Mesenchymal stem cell (in vitro differentiated cells and primary cell): ENCODE results near the gene MTCL1.

Experiments
- DNase-seq: peaks from one replicate; pipeline ENCODE4 v3.0.0-alpha.2; 2013
- H2AFZ ChIP-seq: one replicate; pipeline ENCODE4 v1.6.1; 2013; ENCODE audit warnings: low read depth, mild to moderate bottlenecking, control low read depth, inconsistent platforms, low read length, moderate library complexity
- H2AK5ac ChIP-seq: 2 replicates; pipeline ENCODE4 v1.6.1; 2013; ENCODE audit warnings: low read length, moderate library complexity, mild to moderate bottlenecking, inconsistent platforms; ENCODE audit not compliant: severe bottlenecking
- H2BK120ac ChIP-seq: one replicate; pipeline ENCODE4 v1.6.1; 2013; ENCODE audit warnings: low read depth, mild to moderate bottlenecking, inconsistent platforms, low read length, moderate library complexity
- H2BK12ac ChIP-seq, 2 experiments: one replicate each; pipeline ENCODE4 v1.6.1; 2013; ENCODE audit warnings: inconsistent platforms in 2 of 2, low read length in 2 of 2, mild to moderate bottlenecking in 2 of 2, moderate library complexity in 2 of 2, control low read depth in 1 of 2
- H2BK15ac ChIP-seq: one replicate; pipeline ENCODE4 v1.6.1; 2013; ENCODE audit warnings: mild to moderate bottlenecking, low read depth, inconsistent platforms; ENCODE audit not compliant: poor library complexity, severe bottlenecking
- H2BK5ac ChIP-seq: 2 replicates; pipeline ENCODE4 v1.6.1; 2013; ENCODE audit warnings: low read depth, mild to moderate bottlenecking, low read length, control low read depth, inconsistent platforms; ENCODE audit not compliant: poor library complexity, severe bottlenecking
- H3K14ac ChIP-seq, 2 experiments: one replicate each; pipeline ENCODE4 v1.6.1; 2013; ENCODE audit warnings: inconsistent platforms in 2 of 2, low read length in 2 of 2, control low read depth in 1 of 2, mild to moderate bottlenecking in 1 of 2, moderate library complexity in 1 of 2
- H3K18ac ChIP-seq, 2 experiments: one replicate each; pipeline ENCODE4 v1.6.1; 2013; ENCODE audit warnings: inconsistent platforms in 2 of 2, low read length in 2 of 2, control low read depth in 1 of 2, low read depth in 1 of 2, mild to moderate bottlenecking in 1 of 2
- H3K23ac ChIP-seq, 2 experiments: one replicate each; pipeline ENCODE4 v1.6.1; 2013; ENCODE audit warnings: inconsistent platforms in 2 of 2, low read length in 2 of 2, mild to moderate bottlenecking in 2 of 2, moderate library complexity in 2 of 2, control low read depth in 1 of 2
- H3K27ac ChIP-seq: 2 replicates; pipeline ENCODE4 v1.5.1; 2013; ENCODE audit warnings: mild to moderate bottlenecking, moderate library complexity, low read length, control low read depth, inconsistent platforms; ENCODE audit not compliant: poor library complexity, severe bottlenecking
- H3K27me3 ChIP-seq, 2 experiments: 2 replicates each; pipeline versions ENCODE4 v1.6.1 to v1.7.0; 2013; ENCODE audit warnings: low read length in 2 of 2, mild to moderate bottlenecking in 2 of 2, moderate library complexity in 2 of 2, control low read depth in 1 of 2, inconsistent platforms in 1 of 2; ENCODE audit not compliant: control insufficient read depth in 1 of 2, insufficient read depth in 1 of 2
- H3K36me3 ChIP-seq, 2 experiments: 2 replicates each; pipeline versions ENCODE4 v1.6.1 to v1.7.0; 2013; ENCODE audit warnings: low read length in 2 of 2, control low read depth in 1 of 2, inconsistent platforms in 1 of 2, low read depth in 1 of 2, mild to moderate bottlenecking in 1 of 2; ENCODE audit not compliant: insufficient read depth in 2 of 2, control insufficient read depth in 1 of 2
- H3K4ac ChIP-seq, 2 experiments: one replicate each; pipeline ENCODE4 v1.6.1; 2013; ENCODE audit warnings: inconsistent platforms in 2 of 2, low read length in 2 of 2, mild to moderate bottlenecking in 2 of 2, moderate library complexity in 2 of 2, control low read depth in 1 of 2, low read depth in 1 of 2
- H3K4me1 ChIP-seq: 2 replicates; pipeline ENCODE4 v1.6.1; 2013; ENCODE audit warnings: low read depth, low read length, control low read depth; ENCODE audit not compliant: control insufficient read depth, insufficient read depth
- H3K4me2 ChIP-seq: 2 replicates; pipeline ENCODE4 v1.6.1; 2013; ENCODE audit warnings: low read length, mild to moderate bottlenecking, inconsistent platforms; ENCODE audit not compliant: poor library complexity, severe bottlenecking
- H3K4me3 ChIP-seq, 2 experiments: 2 replicates each; pipeline versions ENCODE4 v1.5.1 to v1.7.0; 2013; ENCODE audit warnings: low read length in 2 of 2, mild to moderate bottlenecking in 2 of 2, control low read depth in 1 of 2, low read depth in 1 of 2; ENCODE audit not compliant: insufficient read depth in 1 of 2
- H3K79me1 ChIP-seq: replicated peaks from 2 replicates; pipeline ENCODE4 v1.6.1; 2013; ENCODE audit warnings: mild to moderate bottlenecking, control low read depth, low read length, inconsistent platforms; ENCODE audit not compliant: poor library complexity, severe bottlenecking
- H3K9ac ChIP-seq: 2 replicates; pipeline ENCODE4 v1.7.0; 2013; ENCODE audit warnings: mild to moderate bottlenecking, low read length, moderate library complexity
- H3K9me3 ChIP-seq: 2 replicates; pipeline ENCODE4 v1.7.0; 2013; ENCODE audit warnings: mild to moderate bottlenecking, low read length; ENCODE audit not compliant: control insufficient read depth
- H4K8ac ChIP-seq: one replicate; pipeline ENCODE4 v1.6.1; 2013; ENCODE audit warnings: inconsistent platforms, mild to moderate bottlenecking, low read length, moderate library complexity
- H4K91ac ChIP-seq: one replicate; pipeline ENCODE4 v1.6.1; 2013; ENCODE audit warnings: mild to moderate bottlenecking, low read length, inconsistent platforms
- WGBS: methylation state at CpG from one replicate; pipeline ENCODE4 v1.1.7; 2013; ENCODE audit warnings: mixed read lengths; 5-methylcytosine and 5-hydroxymethylcytosine counted together

The MTCL1 gene

GRCh38 chr18:8762968-8763367 is 57.6 kb downstream of the MTCL1 start:
- no peak overlapping the region for H3K4me3 ChIP-seq
- 90% methylated on average over 4 of the region's 5 CpGs for WGBS
- no peak overlapping the region for H3K27ac ChIP-seq
- no peak overlapping the region for H2AK5ac ChIP-seq
- H3K9me3 ChIP-seq: no peaks in the 10 kb centered on the region
- H3K36me3 ChIP-seq: peaks cover 41 to 79% of the 10 kb centered on the region in 2 experiments
- H2BK5ac ChIP-seq: no peak overlapping the region
- H2BK12ac ChIP-seq: no peak overlapping the region
- H2BK15ac ChIP-seq: no peak overlapping the region
- no peak for DNase-seq
- H3K4me2 ChIP-seq: no peak overlapping the region
- no peak overlapping the region for H3K18ac ChIP-seq
- H3K79me1 ChIP-seq: peaks cover 3% of the 10 kb centered on the region
- H3K27me3 ChIP-seq: no peaks in the 10 kb centered on the region
- H3K9ac ChIP-seq: no peak overlapping the region
- H2BK120ac ChIP-seq: no peak overlapping the region
- H2AFZ ChIP-seq: no peak overlapping the region
- H3K4me1 ChIP-seq: peaks cover 22% of the 10 kb centered on the region
- H3K4ac ChIP-seq: no peak overlapping the region
- no peak overlapping the region for H3K23ac ChIP-seq
- H4K91ac ChIP-seq: no peak overlapping the region
- H4K8ac ChIP-seq: no peak overlapping the region
- no peak overlapping the region for H3K14ac ChIP-seq

- H3K9ac ChIP-seq: no peak overlapping the region
These were observed 58.3 kb downstream of the MTCL1 start for GRCh38 chr18:8763611-8764010.

GRCh38 chr18:8765783-8766463 is 60.6 kb downstream of the MTCL1 start:
- H3K14ac ChIP-seq: no peak overlapping the region
- peak; percentile 88 for DNase-seq

More at GRCh38 chr18:8763611-8764010, 58.3 kb downstream of the MTCL1 start:
- no peak overlapping the region for H4K8ac ChIP-seq
- no peak overlapping the region for H2AFZ ChIP-seq
- whole genome bisulfite sequencing: 71% methylated on average over 1 of the region's 2 CpGs
- H3K14ac ChIP-seq: no peak overlapping the region
- H3K36me3 ChIP-seq: peaks cover 41 to 78% of the 10 kb centered on the region in 2 experiments
- H3K79me1 ChIP-seq: peaks cover 3% of the 10 kb centered on the region
- no peak overlapping the region for H2BK120ac ChIP-seq
- no peak overlapping the region for H3K23ac ChIP-seq
- no peak overlapping the region for H3K18ac ChIP-seq
- DNase-seq: peak; percentile 50
- no peak overlapping the region for H3K27ac ChIP-seq
- no peak overlapping the region for H2BK5ac ChIP-seq
- H3K4me1 ChIP-seq: peaks cover 22% of the 10 kb centered on the region
- no peak overlapping the region for H2AK5ac ChIP-seq
- no peak overlapping the region for H2BK12ac ChIP-seq
- no peak overlapping the region for H2BK15ac ChIP-seq
- no peak overlapping the region for H4K91ac ChIP-seq
- H3K4ac ChIP-seq: no peak overlapping the region
- no peak overlapping the region for H3K4me3 ChIP-seq
- no peak overlapping the region for H3K4me2 ChIP-seq
- no peaks in the 10 kb centered on the region for H3K9me3 ChIP-seq
- H3K27me3 ChIP-seq: no peaks in the 10 kb centered on the region

GRCh38 chr18:8766559-8767293 is 61.4 kb downstream of the MTCL1 start:
- Histone ChIP-seq H3K9me3 (no peaks in the 10 kb centered on the region), H4K91ac (no peak overlapping the region), H2AFZ (no peak overlapping the region), H3K4me2 (no peak overlapping the region), H2BK120ac (no peak overlapping the region), H2BK5ac (no peak overlapping the region), H3K9ac (peak overlapping the region; percentile 10), H3K18ac (peak overlapping the region; percentile 49 to 67), H3K4me3 (no peak overlapping the region), H3K4me1 (peaks cover 19% of the 10 kb centered on the region), H3K14ac (peak overlapping the region; percentile 28 to 49), H3K36me3 (peaks cover 40 to 67% of the 10 kb centered on the region in 2 experiments), H3K23ac (no peak overlapping the region), H2BK12ac (peak overlapping the region; percentile 54 to 86), H3K4ac (peak overlapping the region; percentile 14 to 64), H3K79me1 (peaks cover 1% of the 10 kb centered on the region), H2BK15ac (peak overlapping the region; percentile 54), H3K27ac (peak overlapping the region; percentile 37), H4K8ac (no peak overlapping the region), H2AK5ac (no peak overlapping the region), H3K27me3 (no peaks in the 10 kb centered on the region)
- 86% methylated on average over 2 of the region's 2 CpGs for WGBS
- no peak for DNase-seq

More at GRCh38 chr18:8765783-8766463, 60.6 kb downstream of the MTCL1 start:
- no peak overlapping the region for H3K4me3 ChIP-seq
- no peak overlapping the region for H2BK15ac ChIP-seq
- H2BK120ac ChIP-seq: no peak overlapping the region
- peaks cover 19% of the 10 kb centered on the region for H3K4me1 ChIP-seq
- H2BK5ac ChIP-seq: no peak overlapping the region
- no peak overlapping the region for H3K4me2 ChIP-seq
- H3K79me1 ChIP-seq: peaks cover 1% of the 10 kb centered on the region
- H3K27me3 ChIP-seq: no peaks in the 10 kb centered on the region
- 49% methylated on average over 11 of the region's 11 CpGs for WGBS
- H4K91ac ChIP-seq: no peak overlapping the region
- H3K36me3 ChIP-seq: peaks cover 40 to 74% of the 10 kb centered on the region in 2 experiments
- H2AFZ ChIP-seq: no peak overlapping the region
- H2BK12ac ChIP-seq: no peak overlapping the region
- H3K4ac ChIP-seq: peak overlapping the region in 1 of 2 experiments; percentile 73
- H3K23ac ChIP-seq: no peak overlapping the region
- peak overlapping the region in 1 of 2 experiments; percentile 5 for H3K18ac ChIP-seq
- H3K9me3 ChIP-seq: no peaks in the 10 kb centered on the region
- peak overlapping the region; percentile 10 for H3K9ac ChIP-seq
- H3K27ac ChIP-seq: peak overlapping the region; percentile 0
- no peak overlapping the region for H2AK5ac ChIP-seq
- H4K8ac ChIP-seq: peak overlapping the region; percentile 83
